ENCODE data around the gene B3GAT2.

B3GAT2 gene

DNA sequence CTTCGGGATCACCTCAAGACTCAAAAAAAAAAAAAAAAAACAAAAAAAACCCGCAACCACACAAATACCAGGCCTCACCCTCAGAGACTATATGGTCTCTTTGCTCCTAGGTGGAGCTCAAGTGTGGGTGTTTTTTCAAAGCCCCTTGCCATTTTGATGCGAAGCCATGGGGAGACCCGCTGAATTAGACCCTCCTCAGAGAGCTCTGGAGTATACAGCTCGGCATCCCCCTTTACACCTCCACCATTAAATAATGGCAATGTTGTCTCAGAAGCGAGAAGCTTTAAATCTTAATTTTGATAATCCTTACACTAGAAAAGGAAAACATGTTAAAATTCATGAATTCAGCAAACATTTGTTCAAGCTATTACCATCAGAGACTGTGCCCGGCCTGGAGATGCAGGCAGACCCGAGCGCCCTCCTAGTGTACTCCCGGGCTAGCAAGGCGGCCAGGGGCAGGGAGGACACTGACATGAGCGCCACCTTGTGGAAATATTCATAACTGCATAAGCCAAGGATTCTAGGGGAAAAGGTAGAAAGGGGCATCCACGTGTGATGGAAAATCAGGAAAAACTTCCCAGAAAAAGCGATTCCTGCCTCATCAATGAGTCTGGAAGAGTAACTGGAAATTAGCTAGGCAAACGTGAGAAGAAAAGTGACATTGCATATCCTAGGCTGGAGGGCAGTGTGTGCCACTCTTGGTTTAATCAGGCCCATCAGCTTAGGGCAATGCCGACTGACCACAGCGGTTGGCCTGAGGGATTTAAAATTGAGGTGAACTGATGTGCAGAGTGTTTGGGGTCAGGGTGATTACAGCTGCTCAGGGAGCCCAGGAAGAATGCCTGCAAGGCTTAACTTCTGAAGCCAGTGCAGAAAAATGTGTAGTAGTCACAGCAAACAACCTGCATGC, 72.5 kb downstream of the B3GAT2 start:
- H3K4me3 ChIP-seq (ENCODE audit: low read length): no peak overlapping the region
- DNase-seq (ENCODE audit: low read depth): peak; percentile 43
- TF ChIP-seq CTCF (conservative IDR thresholded peaks at IDR 0.05; ENCODE audit: low read length): peak; percentile 85

DNA sequence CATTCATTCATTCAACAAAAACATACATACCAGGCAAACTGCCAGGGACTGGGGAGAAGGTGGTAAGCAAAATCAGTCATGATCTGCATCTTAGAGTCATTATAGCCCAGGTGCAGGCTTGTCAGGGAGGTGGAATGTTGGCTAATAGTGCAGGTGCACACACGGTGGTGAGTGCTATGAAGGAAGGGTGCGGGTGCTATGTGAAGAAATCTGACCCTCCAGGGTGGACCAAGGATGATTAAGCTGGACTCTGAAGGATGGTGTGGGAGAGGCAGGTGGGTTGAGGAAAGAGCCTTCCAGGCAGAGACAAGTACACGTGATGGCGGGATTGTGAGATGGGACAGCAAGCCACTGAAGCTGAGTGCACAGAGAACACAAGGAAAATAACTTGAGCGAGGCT, 77.4 kb downstream of the B3GAT2 start:
- no peak for TF ChIP-seq CTCF (conservative IDR thresholded peaks at IDR 0.05; ENCODE audit: low read length)
- H3K4me3 ChIP-seq (ENCODE audit: low read length): no peak overlapping the region
- DNase-seq (ENCODE audit: low read depth): no peak

GRCh38 chr6:70874181-70874913, 82.5 kb downstream of the B3GAT2 start:
- TF ChIP-seq CTCF (conservative IDR thresholded peaks at IDR 0.05; ENCODE audit: low read length): no peak
- DNase-seq (ENCODE audit: low read depth): no peak
- no peak overlapping the region for H3K4me3 ChIP-seq (ENCODE audit: low read length)

- H3K4me3 ChIP-seq (ENCODE audit: low read length): no peak overlapping the region
- DNase-seq (ENCODE audit: low read depth): no peak
- TF ChIP-seq CTCF (conservative IDR thresholded peaks at IDR 0.05; ENCODE audit: low read length): no peak
Observed at GRCh38 chr6:70872469-70872868, 84.4 kb downstream of the B3GAT2 start.

DNA sequence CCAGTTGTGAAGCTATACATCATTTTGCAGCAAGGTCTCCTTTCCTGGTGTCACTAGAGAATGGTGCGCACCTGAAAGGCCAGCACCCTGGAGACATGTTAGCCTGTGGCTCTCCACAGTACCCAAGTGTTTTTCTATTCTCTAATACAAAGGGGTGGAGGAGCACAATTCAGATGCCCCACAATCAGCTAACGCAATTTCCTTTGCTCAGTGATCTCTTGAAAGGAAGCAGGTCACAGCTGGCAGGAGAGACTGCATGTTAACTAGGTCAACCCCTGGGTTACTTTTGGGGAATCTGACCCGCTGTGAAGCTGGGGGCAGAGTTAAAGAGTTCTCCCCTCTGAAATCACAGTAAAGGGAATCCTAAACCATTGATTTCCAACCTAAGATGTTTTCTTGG, 92.5 kb downstream of the B3GAT2 start:
- no peak overlapping the region for H3K4me3 ChIP-seq (ENCODE audit: low read length)
- DNase-seq (ENCODE audit: low read depth): no peak
- TF ChIP-seq CTCF (conservative IDR thresholded peaks at IDR 0.05; ENCODE audit: low read length): no peak

GRCh38 chr6:70863343-70863742, 93.5 kb downstream of the B3GAT2 start:
- no peak for TF ChIP-seq CTCF (conservative IDR thresholded peaks at IDR 0.05; ENCODE audit: low read length)
- no peak for DNase-seq (ENCODE audit: low read depth)
- H3K4me3 ChIP-seq (ENCODE audit: low read length): no peak overlapping the region
